Inflammatory macrophage treated with lipopolysaccharide for 1 hour (primary cell): ENCODE results near the gene RIPK3.

ENCODE experiments used
- DNase-seq, 2 donors: peaks; one replicate each; pipeline ENCODE4 v3.0.0-alpha.2; 2020 to 2022

RIPK3 gene

GRCh38 chr14:24321212-24321975 lies 18.4 kb downstream of the RIPK3 start:
- no peak for DNase-seq

DNA sequence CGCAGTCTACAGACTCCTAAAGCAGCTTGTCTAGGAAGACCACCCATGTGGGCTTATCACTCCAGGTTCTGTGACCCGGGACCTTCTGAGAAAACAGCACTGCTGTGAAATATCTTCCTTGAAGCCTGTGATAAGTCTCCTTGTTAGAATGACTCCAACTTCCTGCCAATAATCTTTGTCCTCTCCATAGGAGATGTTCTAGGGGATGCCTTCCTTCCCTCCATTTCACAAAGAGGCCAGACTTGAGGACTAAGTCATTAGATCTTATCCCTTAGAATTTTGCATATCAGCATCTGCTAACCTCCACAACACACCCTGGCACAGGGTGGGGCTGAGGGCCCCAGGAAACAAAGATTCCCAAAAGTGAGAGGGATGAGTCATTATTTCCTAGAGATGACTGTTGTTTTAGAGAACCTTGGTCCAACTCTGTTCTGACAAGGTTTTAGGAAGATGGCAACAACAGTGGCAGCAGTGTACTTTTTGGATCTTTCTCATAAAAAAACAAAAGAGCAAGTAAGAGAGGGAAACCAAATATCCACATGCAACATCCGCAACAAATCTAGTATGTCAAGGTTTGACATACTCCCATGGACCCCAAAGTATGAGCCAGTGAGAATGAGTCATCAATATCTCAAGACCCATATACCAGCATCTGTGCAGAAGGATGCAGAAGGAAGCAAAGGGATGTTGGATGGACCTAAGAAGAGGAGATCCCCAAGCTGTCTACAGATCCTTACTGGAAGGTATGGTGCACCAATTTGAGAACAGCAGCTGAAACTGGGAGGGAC lies 22.5 kb downstream of the RIPK3 start:
- no peak for DNase-seq

DNA sequence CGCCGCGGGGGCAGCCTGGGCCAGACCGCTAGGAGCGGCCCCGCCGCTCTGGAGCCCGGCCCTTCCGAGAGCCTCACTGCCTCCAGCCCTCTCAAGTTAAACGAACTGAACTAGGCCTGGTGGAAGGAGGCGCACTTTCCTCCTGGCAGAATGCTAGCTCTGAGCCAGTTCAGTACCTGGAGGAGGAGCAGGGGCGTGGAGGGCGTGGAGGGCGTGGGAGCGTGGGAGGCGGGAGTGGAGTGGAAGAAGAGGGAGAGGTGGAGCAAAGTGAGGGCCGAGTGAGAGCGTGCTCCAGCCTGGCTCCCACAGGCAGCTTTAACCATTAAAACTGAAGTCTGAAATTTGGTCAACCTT lies 23.2 kb downstream of the RIPK3 start:
- DNase-seq: no peak

DNA sequence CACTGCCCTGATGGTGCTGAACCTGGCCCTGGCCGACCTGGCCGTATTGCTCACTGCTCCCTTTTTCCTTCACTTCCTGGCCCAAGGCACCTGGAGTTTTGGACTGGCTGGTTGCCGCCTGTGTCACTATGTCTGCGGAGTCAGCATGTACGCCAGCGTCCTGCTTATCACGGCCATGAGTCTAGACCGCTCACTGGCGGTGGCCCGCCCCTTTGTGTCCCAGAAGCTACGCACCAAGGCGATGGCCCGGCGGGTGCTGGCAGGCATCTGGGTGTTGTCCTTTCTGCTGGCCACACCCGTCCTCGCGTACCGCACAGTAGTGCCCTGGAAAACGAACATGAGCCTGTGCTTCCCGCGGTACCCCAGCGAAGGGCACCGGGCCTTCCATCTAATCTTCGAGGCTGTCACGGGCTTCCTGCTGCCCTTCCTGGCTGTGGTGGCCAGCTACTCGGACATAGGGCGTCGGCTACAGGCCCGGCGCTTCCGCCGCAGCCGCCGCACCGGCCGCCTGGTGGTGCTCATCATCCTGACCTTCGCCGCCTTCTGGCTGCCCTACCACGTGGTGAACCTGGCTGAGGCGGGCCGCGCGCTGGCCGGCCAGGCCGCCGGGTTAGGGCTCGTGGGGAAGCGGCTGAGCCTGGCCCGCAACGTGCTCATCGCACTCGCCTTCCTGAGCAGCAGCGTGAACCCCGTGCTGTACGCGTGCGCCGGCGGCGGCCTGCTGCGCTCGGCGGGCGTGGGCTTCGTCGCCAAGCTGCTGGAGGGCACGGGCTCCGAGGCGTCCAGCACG lies 23.8 kb downstream of the RIPK3 start:
- no peak for DNase-seq

GRCh38 chr14:24315243-24315806 lies 24.5 kb downstream of the RIPK3 start:
- no peak for DNase-seq

GRCh38 chr14:24314377-24315193 lies 25.2 kb downstream of the RIPK3 start:
- DNase-seq: no peak

- DNase-seq: no peak
Measured at GRCh38 chr14:24313913-24314312, 25.9 kb downstream of the RIPK3 start.

GRCh38 chr14:24312736-24313507 lies 26.9 kb downstream of the RIPK3 start:
- peak; percentile 71 to 75 for DNase-seq

DNA sequence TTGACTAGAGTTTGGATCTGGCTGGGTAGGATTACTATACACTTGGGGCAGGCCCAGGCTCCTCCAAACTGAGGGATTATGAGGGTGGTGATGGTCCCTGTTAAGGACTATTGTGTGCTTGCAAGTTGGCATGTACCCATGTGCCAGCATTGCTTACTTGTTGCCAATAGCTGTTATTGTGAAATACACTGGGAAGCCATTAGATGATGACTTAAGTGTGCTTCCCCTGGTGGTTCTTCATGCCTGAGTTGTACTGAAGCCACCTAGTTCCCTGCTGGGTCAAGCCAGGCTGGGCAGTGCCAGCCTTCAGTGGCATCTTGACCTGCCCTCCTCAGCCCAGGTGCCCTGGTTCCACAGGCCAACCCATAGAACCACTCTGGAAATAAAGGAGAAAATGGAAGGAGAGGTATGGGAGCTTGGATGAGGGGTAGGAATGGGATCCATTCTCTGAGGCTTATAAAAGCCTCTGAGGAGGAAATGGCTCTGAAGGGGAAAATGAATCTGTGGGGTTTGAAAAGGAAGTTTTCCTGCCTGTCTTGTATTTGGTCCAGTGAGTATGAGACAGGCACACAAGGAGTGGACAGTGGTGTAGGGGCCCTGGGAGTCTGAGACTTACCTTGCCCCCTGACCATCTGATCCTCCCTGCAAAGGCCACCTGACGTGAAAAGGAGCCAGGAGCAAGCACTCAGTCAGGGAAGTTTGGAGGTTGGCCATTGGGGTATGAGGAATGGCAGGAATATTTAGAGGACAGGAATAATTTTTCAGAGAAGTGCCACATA lies 27.8 kb downstream of the RIPK3 start:
- DNase-seq: peak; percentile 78 to 87

- DNase-seq: no peak
Measured at GRCh38 chr14:24310646-24311604, 28.9 kb downstream of the RIPK3 start, which contains the start of gene LTB4R. TSS of gene LTB4R (plus strand) at chr14:24311502. CDS start at chr14:24315652, 4,150 bp downstream.

DNA sequence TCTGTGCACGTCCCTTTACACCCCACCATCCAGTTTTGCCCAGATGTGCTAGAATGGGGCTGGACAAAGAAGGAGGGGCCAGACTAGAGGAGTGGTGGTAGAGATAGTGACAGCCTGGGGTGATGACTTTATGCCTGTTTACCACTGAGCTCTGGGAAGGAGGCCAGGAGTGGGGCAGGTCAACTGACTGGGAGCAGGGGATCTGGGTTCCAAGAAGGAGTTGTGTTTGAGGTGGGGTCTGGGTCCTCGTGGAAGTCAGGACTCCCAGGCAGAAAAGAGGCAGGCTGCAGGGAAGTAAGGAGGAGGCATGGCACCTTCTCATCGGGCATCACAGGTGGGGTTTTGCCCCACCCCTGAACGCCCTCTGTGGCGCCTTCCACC lies 29.5 kb downstream of the RIPK3 start:
- DNase-seq: no peak

DNA sequence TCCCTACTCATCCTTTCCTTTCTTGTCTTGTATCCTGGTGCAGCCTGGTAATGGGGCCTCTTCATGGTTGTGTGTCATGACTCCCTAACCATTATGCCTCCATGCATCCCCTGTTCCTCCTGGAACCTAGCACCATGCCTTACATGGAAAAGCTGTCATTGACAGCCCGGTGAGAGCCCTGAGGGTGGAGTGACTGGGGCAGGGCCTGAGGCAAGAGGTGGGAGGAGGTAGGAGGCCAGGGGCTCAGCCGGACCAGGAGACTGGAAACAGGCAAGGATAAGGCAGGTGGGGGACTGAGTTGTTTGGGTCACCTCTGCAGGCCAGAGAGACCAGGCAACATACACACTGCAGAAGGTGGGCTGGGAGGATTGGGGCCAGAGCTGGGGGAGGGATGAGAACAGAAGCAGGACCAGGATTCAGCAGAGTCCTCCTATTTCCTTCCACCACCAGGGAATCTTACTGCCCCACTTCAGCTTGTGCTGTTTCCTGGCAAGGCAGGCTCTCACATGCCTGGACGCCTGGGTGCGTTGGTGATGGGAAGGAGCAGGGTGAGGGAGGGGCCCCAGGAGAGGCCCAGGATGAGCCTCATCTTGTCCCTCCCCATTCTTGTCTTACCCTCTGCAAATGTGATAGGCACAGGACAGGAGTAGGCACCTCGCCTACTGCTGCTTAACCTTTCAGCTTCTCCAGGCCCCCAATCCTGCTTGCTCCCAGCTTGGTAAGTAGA lies 30.1 kb downstream of the RIPK3 start, which contains the start of gene LTB4R2:
TSS of gene LTB4R2 (plus strand) at position 603 of the 727 bp plus-strand sequence. CDS start 525 bp downstream, outside the sequence.
- no peak for DNase-seq

DNA sequence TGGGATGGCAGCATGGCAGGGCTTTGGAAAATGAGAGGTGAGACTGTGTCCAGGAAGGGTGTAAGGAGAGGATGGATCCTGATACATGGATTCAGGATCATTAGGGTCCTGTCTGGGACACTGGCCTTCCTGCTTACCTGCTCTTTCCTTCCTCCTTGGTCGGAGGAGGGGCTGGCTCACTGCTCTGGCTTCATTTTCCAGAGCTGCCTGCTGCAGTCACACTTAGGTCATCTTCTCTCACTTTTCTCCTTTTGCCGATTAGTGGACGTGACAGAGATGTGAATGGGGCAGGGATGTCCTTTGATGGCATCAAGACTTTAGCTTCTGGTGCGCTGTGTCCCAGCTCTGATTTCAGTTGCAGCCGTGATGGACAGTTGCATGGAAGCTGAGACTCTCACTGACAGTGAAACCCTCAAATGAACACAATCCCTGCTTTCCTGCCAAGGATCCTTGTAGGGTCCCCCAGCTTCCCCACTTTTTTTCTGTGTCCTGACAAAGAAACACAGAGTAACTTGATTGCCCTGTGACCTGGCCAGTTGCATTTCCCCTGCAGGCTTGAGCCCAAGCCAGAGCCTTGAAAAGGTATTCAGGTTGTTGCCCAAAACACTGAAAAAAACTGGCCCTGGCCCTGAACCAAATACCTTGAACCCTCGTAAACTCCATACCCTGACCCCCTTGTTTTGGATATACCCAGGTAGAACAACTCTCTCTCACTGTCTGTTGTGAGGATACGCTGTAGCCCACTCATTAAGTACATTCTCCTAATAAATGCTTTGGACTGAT lies 31.3 kb downstream of the RIPK3 start:
- DNase-seq: no peak

- DNase-seq: peak; percentile 82 to 95
Measured at GRCh38 chr14:24307575-24308341, 32.0 kb downstream of the RIPK3 start, which contains the start of gene CIDEB. TSS of gene CIDEB (minus strand) at chr14:24307977. CDS start at chr14:24307858, 119 bp downstream.

- DNase-seq: no peak
Measured at GRCh38 chr14:24307156-24307574, 32.6 kb downstream of the RIPK3 start.

- DNase-seq: no peak
Measured at GRCh38 chr14:24304019-24304387, 35.8 kb downstream of the RIPK3 start.
